ENCODE results near the gene PEX26. TPM values are rescaled to one million over a fixed set of nuclear protein-coding genes. Genes with fewer than 3 reads are reported as not detected.
A peak's percentile ranks its signal among the peaks of the same experiment; 100 is the strongest.
"Not testable (repeated sequence)": the region's sequence is repeated elsewhere in the genome, so short reads cannot be mapped to it uniquely, and the experiment has no call there.

Gene PEX26
- total RNA-seq, 4 donors from 2014 or later, result 46.4 to 211 (median 93.4) TPM

- WGBS, 2 donors (ENCODE audit: low coverage in 1 of 2), result 59 to 82% methylated on average over 3 to 9 of the region's 9 CpGs
- no peaks in the 10 kb centered on the region for H3K36me3 ChIP-seq
- peaks cover 0 to 8% (median 1%) of the 10 kb centered on the region in 4 donors for H3K4me1 ChIP-seq
- no peak overlapping the region for H3K4me3 ChIP-seq
- H3K27me3 ChIP-seq, result no peaks in the 10 kb centered on the region
- H3K27ac ChIP-seq, result no peak overlapping the region
- TF ChIP-seq EP300 (IDR thresholded peaks at IDR 0.05; ENCODE audit: low read depth) (no peak), POLR2A (IDR thresholded peaks at IDR 0.05) (no peak), POLR2AphosphoS5 (IDR thresholded peaks at IDR 0.05) (no peak), CTCF (IDR thresholded peaks at IDR 0.05) (no peak)
- in situ Hi-C loops (cut with MboI; ENCODE audit: low pct_ligation_motif_present in 1 of 4, low pct_unique_long_range_greater_than_20kb in 1 of 4, low sequenced_read_pairs in 3 of 4), result no loop called here
- no peaks in the 10 kb centered on the region for H3K9me3 ChIP-seq
- peak; percentile 41 for DNase-seq
- intact Hi-C loops (cut with DNase I; ENCODE audit: low total_unique reads), result no loop called here
Observed at GRCh38 chr22:18035751-18036150, 42.0 kb upstream of the PEX26 start.

GRCh38 chr22:18040898-18041297 lies 36.9 kb upstream of the PEX26 start:
- H3K27me3 ChIP-seq; in situ Hi-C loops (cut with MboI; ENCODE audit: low pct_ligation_motif_present in 1 of 4, low pct_unique_long_range_greater_than_20kb in 1 of 4, low sequenced_read_pairs in 3 of 4); H3K9me3 ChIP-seq; H3K36me3 ChIP-seq; H3K4me3 ChIP-seq; H3K4me1 ChIP-seq; H3K27ac ChIP-seq; DNase-seq; intact Hi-C loops (cut with DNase I; ENCODE audit: low total_unique reads): not testable (repeated sequence)
- 84 to 100% methylated on average over 4 to 6 of the region's 6 CpGs for WGBS, 2 donors (ENCODE audit: low coverage in 1 of 2)

- no peak overlapping the region for H3K4me3 ChIP-seq
- no peaks in the 10 kb centered on the region for H3K27me3 ChIP-seq
- whole genome bisulfite sequencing, 2 donors (ENCODE audit: low coverage in 1 of 2), result 74 to 75% methylated on average over 6 of the region's 6 CpGs
- no peak overlapping the region for H3K27ac ChIP-seq
- in situ Hi-C loops (cut with MboI; ENCODE audit: low pct_ligation_motif_present in 1 of 4, low pct_unique_long_range_greater_than_20kb in 1 of 4, low sequenced_read_pairs in 3 of 4) (no loop called here), intact Hi-C loops (cut with DNase I; ENCODE audit: low total_unique reads) (no loop called here)
- no peaks in the 10 kb centered on the region for H3K36me3 ChIP-seq
- TF ChIP-seq CTCF (IDR thresholded peaks at IDR 0.05), result no peak
- no peaks in the 10 kb centered on the region for H3K9me3 ChIP-seq
- peaks cover 0 to 6% (median 4%) of the 10 kb centered on the region in 4 donors for H3K4me1 ChIP-seq
- no peak for DNase-seq
Observed at GRCh38 chr22:18042685-18043084, 35.1 kb upstream of the PEX26 start.

DNA sequence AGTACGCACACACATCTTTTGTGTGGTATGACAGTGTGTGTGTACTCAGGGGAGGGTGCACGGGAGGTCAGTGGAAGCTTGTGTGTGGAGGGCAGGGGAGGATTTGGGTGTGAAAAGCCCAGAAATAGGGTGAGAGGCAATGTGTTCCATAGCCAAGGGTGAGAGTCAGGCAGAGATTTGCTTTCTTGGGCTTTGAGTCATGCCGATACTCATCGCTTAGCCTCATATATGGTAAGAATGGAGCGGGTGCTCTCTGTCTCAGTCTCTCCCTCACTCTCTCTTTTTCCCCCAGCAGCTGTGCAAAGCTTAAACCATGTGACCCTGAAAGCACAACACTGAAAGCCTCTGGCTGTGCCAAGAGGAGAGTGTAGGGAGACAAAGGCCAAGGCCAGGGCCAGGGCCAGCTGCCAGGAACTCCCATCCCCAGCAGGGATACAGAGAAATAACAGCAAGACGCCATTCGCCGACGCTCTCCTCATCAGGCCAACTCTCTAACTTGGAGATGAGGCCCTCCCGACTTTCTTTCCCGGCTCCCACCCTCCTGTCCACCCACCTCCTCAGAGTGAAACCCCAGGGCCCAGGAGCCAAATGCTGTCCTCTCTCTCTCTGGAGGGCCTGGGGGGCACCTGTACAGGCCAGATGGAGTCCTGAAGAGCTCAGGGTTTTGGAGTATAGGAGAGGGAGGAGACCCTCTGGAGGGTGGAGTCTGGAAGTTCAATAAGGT lies 33.1 kb upstream of the PEX26 start:
- no peaks in the 10 kb centered on the region for H3K9me3 ChIP-seq
- no peaks in the 10 kb centered on the region for H3K27me3 ChIP-seq
- H3K4me1 ChIP-seq, result peaks cover 0 to 6% (median 4%) of the 10 kb centered on the region in 4 donors
- WGBS, 2 donors (ENCODE audit: low coverage in 1 of 2), result 68 to 70% methylated on average over 2 to 11 of the region's 11 CpGs
- no peak for DNase-seq
- intact Hi-C loops (cut with DNase I; ENCODE audit: low total_unique reads), result no loop called here
- H3K4me3 ChIP-seq, result no peak overlapping the region
- in situ Hi-C loops (cut with MboI; ENCODE audit: low pct_ligation_motif_present in 1 of 4, low pct_unique_long_range_greater_than_20kb in 1 of 4, low sequenced_read_pairs in 3 of 4), result no loop called here
- peak overlapping the region; percentile 19 to 48 (median 39) for H3K27ac ChIP-seq
- no peaks in the 10 kb centered on the region for H3K36me3 ChIP-seq
- TF ChIP-seq CTCF (IDR thresholded peaks at IDR 0.05) (no peak), POLR2AphosphoS5 (IDR thresholded peaks at IDR 0.05) (peak in 1 of 3 donors; percentile 17), EP300 (IDR thresholded peaks at IDR 0.05; ENCODE audit: low read depth) (no peak)

DNA sequence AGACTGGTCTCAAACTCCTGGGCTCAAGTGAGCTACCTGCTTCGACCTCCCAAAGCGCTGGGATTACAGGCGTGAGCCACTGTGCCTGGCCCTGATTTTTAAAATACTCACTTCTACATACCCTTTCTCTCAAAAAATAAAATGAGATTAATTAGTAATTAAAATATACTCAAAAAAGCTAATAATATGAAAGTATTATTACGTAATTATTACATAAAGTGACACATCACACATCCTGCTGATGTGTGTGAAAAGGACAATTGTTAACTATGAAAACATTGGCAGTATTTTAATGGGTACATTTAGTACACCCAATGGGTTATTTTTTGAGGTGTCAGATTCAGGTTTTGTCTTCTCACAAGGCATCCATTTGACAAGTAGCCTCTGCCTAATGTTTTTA lies 32.0 kb upstream of the PEX26 start:
- DNase-seq, result no peak
- peaks cover 0 to 11% (median 4%) of the 10 kb centered on the region in 4 donors for H3K4me1 ChIP-seq
- in situ Hi-C loops (cut with MboI; ENCODE audit: low pct_ligation_motif_present in 1 of 4, low pct_unique_long_range_greater_than_20kb in 1 of 4, low sequenced_read_pairs in 3 of 4) (no loop called here), intact Hi-C loops (cut with DNase I; ENCODE audit: low total_unique reads) (no loop called here)
- H3K4me3 ChIP-seq, result no peak overlapping the region
- no peaks in the 10 kb centered on the region for H3K36me3 ChIP-seq
- WGBS, 2 donors (ENCODE audit: low coverage in 1 of 2), result 93 to 94% methylated on average over 4 of the region's 4 CpGs
- H3K27me3 ChIP-seq, result no peaks in the 10 kb centered on the region
- H3K27ac ChIP-seq, result peak overlapping the region in 2 of 4 donors; percentile 19 to 48
- no peaks in the 10 kb centered on the region for H3K9me3 ChIP-seq
- TF ChIP-seq EP300 (IDR thresholded peaks at IDR 0.05; ENCODE audit: low read depth), result no peak
- TF ChIP-seq POLR2A (IDR thresholded peaks at IDR 0.05), result no peak
- no peak for TF ChIP-seq CTCF (IDR thresholded peaks at IDR 0.05)
- no peak for TF ChIP-seq POLR2AphosphoS5 (IDR thresholded peaks at IDR 0.05)

All from transverse colon (tissue), 4 donors.